Measurements from ENCODE around the gene AR. TPM values are rescaled to one million over a fixed set of nuclear protein-coding genes. Genes with fewer than 3 reads are reported as not detected.
A peak's percentile ranks its signal among the peaks of the same experiment; 100 is the strongest.
"Not testable (repeated sequence)": the region's sequence is repeated elsewhere in the genome, so short reads cannot be mapped to it uniquely, and the experiment has no call there.

AR gene
- total RNA-seq, 1 donor from 2014 or later = under 0.01 TPM

DNA sequence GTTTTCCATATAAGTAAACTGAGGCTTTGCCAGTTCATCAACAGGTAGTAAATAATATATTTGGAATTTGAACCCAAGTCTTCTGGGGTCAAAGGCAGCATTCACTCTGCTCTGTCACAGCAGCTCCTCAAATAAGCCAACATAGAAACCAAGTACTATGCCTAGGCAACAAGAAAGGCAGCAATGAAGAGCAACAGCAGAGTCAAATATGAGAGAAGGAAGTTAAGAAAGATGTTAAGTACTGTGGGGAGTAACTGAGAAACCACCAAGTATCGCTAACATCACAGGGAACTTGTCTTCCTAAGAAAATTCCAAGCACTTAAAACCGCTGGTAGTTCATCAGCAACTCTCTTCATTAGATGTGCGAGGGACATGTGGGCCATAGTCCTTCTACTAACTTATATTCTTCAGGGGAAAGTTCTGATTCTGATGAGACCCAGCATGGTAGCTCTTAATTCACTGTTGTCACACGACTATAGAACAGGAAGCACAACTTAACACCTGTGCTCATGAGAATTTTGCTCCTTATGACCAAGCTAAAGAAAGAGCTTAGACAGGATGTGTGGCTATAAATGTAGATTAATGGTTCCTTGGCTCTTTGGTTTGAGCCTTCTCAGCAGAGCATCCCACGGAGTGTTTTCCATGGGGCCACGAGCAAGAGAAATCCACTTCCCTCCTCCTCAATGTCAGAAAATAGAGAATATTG is 107.8 kb downstream of the AR start:
- no peak overlapping the region for H3K4me3 ChIP-seq (ENCODE audit: low read depth, low read length)
- no peaks in the 10 kb centered on the region for H3K36me3 ChIP-seq (ENCODE audit: control insufficient read depth, insufficient read depth, low read length)
- no peaks in the 10 kb centered on the region for H3K27me3 ChIP-seq (ENCODE audit: control insufficient read depth, insufficient read depth, low read length)
- TF ChIP-seq, protein P1, sequence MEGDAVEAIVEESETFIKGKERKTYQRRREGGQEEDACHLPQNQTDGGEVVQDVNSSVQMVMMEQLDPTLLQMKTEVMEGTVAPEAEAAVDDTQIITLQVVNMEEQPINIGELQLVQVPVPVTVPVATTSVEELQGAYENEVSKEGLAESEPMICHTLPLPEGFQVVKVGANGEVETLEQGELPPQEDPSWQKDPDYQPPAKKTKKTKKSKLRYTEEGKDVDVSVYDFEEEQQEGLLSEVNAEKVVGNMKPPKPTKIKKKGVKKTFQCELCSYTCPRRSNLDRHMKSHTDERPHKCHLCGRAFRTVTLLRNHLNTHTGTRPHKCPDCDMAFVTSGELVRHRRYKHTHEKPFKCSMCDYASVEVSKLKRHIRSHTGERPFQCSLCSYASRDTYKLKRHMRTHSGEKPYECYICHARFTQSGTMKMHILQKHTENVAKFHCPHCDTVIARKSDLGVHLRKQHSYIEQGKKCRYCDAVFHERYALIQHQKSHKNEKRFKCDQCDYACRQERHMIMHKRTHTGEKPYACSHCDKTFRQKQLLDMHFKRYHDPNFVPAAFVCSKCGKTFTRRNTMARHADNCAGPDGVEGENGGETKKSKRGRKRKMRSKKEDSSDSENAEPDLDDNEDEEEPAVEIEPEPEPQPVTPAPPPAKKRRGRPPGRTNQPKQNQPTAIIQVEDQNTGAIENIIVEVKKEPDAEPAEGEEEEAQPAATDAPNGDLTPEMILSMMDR (IDR thresholded peaks at IDR 0.05; ENCODE audit: insufficient read depth, low read length, severe bottlenecking) = no peak
- no peak for FAIRE-seq
- DNase-seq (ENCODE audit: low read depth) = no peak

DNA sequence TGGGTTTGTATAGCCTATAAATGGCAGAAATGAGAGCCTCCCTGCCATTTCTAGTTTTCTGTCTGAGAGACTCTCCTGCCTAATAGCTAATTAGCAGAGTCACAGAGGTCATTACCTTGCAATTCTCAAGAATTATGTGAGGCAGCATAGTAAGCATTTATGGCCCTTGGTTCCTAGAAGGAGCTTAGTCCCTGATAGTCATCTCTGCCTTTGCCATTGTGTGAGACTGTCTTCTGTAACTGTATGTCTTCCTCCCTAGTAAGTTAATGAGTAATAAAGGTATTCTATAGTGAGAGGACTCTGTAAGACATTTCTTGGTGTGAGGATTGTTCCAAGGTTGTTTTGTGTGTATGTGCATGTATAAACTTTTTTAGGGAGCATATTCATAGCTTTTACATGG is 108.7 kb downstream of the AR start:
- Histone ChIP-seq H3K36me3 (ENCODE audit: control insufficient read depth, insufficient read depth, low read length) (no peaks in the 10 kb centered on the region), H3K27me3 (ENCODE audit: control insufficient read depth, insufficient read depth, low read length) (no peaks in the 10 kb centered on the region), H3K4me3 (ENCODE audit: low read depth, low read length) (no peak overlapping the region)
- FAIRE-seq = no peak
- TF ChIP-seq, protein P1 (IDR thresholded peaks at IDR 0.05; ENCODE audit: insufficient read depth, low read length, severe bottlenecking) = no peak
- no peak for DNase-seq (ENCODE audit: low read depth)

DNA sequence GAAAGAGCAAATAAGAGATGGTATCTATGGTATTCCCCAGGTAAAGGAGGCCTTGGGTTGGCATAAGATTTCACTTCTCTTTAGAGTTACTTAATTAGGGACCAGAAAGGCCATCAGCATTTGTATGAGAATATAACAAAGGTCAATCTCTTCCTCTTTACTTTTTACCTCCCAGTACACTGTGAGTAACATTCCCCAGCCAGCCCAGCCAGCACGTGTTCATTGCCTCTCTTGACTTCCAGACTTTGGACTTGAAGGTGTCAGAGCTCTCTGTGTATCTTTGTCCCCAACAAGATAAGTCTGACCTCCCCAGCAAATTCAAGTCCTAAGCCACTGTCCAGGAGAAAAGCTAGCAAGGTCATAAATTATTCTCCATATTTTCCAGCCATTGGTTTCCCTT is 110.5 kb downstream of the AR start:
- Histone ChIP-seq H3K27me3 (ENCODE audit: control insufficient read depth, insufficient read depth, low read length) (no peaks in the 10 kb centered on the region), H3K36me3 (ENCODE audit: control insufficient read depth, insufficient read depth, low read length) (no peaks in the 10 kb centered on the region), H3K4me3 (ENCODE audit: low read depth, low read length) (no peak overlapping the region)
- FAIRE-seq (no peak), DNase-seq (ENCODE audit: low read depth) (no peak)
- TF ChIP-seq, protein P1 (IDR thresholded peaks at IDR 0.05; ENCODE audit: insufficient read depth, low read length, severe bottlenecking) = no peak

DNA sequence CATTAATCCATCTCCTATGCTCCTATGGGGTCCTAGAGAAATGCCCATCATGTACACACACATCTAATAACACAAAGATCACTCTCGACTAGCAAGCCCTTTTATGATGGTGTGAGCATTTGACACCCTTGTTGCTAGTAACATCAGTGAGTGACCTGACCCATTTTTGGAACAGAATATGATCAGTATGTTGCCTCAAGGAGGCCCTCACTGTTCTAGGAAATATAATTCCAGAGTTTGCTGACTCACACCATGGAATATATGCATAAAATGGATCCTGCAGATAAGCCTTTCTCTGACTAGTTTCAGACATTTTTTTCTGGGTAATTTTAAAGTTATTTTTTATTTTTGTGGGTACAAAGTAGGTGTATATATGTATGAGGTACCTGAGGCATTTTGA is 121.8 kb downstream of the AR start:
- TF ChIP-seq, protein P1 (IDR thresholded peaks at IDR 0.05; ENCODE audit: insufficient read depth, low read length, severe bottlenecking) = no peak
- FAIRE-seq = no peak
- no peaks in the 10 kb centered on the region for H3K36me3 ChIP-seq (ENCODE audit: control insufficient read depth, insufficient read depth, low read length)
- DNase-seq (ENCODE audit: low read depth) = no peak
- H3K4me3 ChIP-seq (ENCODE audit: low read depth, low read length) = no peak overlapping the region
- no peaks in the 10 kb centered on the region for H3K27me3 ChIP-seq (ENCODE audit: control insufficient read depth, insufficient read depth, low read length)

DNA sequence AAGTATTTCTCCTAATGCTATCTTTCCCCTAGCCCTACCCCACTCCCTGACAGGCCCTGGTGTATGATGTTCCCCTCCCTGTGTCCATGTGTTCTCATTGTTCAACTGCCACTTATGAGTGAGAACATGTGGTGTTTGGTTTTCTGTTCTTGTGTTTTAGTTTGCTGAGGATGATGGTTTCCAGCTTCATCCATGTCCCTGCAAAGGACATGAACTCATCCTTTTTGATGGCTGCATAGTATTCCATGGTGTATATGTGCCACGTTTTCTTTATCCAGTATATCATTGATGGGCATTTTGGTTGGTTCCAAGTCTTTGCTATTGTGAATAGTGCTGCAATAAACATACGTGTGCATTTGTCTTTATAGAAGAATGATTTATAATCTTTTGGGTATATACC is 126.9 kb downstream of the AR start:
- H3K27me3 ChIP-seq (ENCODE audit: control insufficient read depth, insufficient read depth, low read length); FAIRE-seq: not testable (repeated sequence)

DNA sequence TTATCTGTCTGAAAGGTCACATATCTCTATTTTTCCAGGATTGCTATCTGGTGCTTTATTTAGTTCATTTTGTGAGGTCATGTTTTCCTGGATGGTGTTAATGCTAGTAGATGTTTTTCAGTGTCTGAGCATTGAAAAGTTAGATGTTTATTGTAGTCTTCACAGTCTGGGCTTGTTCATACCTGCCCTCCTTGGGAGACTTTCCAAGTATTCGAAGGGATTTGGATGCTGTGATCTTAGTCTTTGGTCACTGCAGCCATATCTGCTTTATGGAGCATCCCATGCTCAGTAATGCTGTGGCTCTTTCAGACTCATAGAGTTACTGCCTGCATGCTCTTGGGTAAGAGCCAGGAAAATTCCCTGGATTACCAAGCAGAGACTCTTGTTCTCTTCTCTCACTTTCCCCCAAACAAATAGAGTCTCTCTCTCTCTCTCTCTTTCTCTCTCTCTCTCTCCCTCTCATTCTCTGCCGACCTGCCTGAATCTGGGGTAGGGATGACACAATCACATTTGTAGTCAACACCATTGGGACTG is 130.0 kb downstream of the AR start:
- peak; percentile 54 for DNase-seq (ENCODE audit: low read depth)
- H3K27me3 ChIP-seq (ENCODE audit: control insufficient read depth, insufficient read depth, low read length) = no peaks in the 10 kb centered on the region
- no peaks in the 10 kb centered on the region for H3K36me3 ChIP-seq (ENCODE audit: control insufficient read depth, insufficient read depth, low read length)
- no peak overlapping the region for H3K4me3 ChIP-seq (ENCODE audit: low read depth, low read length)
- TF ChIP-seq, protein P1 (IDR thresholded peaks at IDR 0.05; ENCODE audit: insufficient read depth, low read length, severe bottlenecking) = no peak
- no peak for FAIRE-seq

More for the DNA sequence above, 126.9 kb downstream of the AR start:
- H3K36me3 ChIP-seq (ENCODE audit: control insufficient read depth, insufficient read depth, low read length); DNase-seq (ENCODE audit: low read depth); H3K4me3 ChIP-seq (ENCODE audit: low read depth, low read length): not testable (repeated sequence)
